Right lobe of liver (tissue), 6 donors: ENCODE measurements around the gene PPM1J. TPM values are rescaled to one million over a fixed set of nuclear protein-coding genes. Genes with fewer than 3 reads are reported as not detected.
A peak's percentile ranks its signal among the peaks of the same experiment; 100 is the strongest.
"Not testable (repeated sequence)": the region's sequence is repeated elsewhere in the genome, so short reads cannot be mapped to it uniquely, and the experiment has no call there.

Experiments used
- ATAC-seq, 4 donors: fragments of 200-7000 bp; cut with Tn5 transposase; one replicate each; pipeline ENCODE4 v1.9.1; 2020; ENCODE audit warnings: mild to moderate bottlenecking in 4 of 4, moderate library complexity in 4 of 4
- DNase-seq, 3 donors: peaks; one replicate each; pipeline ENCODE4 v3.0.0-alpha.2; 2020
- H3K27ac ChIP-seq, 3 donors: fragments of 200-600 bp; one replicate each; pipeline ENCODE4 v1.8.0; 2022
- H3K27me3 ChIP-seq, 2 donors: fragments of 200-600 bp; one replicate each; pipeline ENCODE4 v1.8.0; 2022
- H3K36me3 ChIP-seq, 4 donors: fragments of 200-600 bp; sonication (generic) in 1 of 4; one replicate each; pipeline versions ENCODE4 v1.5.1 to v1.8.0; 2017 to 2022; ENCODE audit warnings: control low read depth in 1 of 4
- H3K4me1 ChIP-seq, 4 donors: fragments of 200-600 bp; sonication (generic) in 1 of 4; one replicate each; pipeline versions ENCODE4 v1.5.1 to v1.8.0; 2017 to 2022; ENCODE audit warnings: control low read depth in 1 of 4
- H3K4me3 ChIP-seq, 3 donors: fragments of 200-600 bp; one replicate each; pipeline ENCODE4 v1.8.0; 2022
- H3K9me3 ChIP-seq, 4 donors: fragments of 200-600 bp; sonication (generic) in 1 of 4; one replicate each; pipeline versions ENCODE4 v1.5.1 to v1.8.0; 2017 to 2022; ENCODE audit warnings: control low read depth in 1 of 4
- POLR2A ChIP-seq: fragments of 450-650 bp; IDR thresholded peaks from one replicate; pipeline ENCODE4 v1.6.1; 2017; ENCODE audit warnings: antibody characterized with exemption, mild to moderate bottlenecking
- WGBS: methylation state at CpG from one replicate; pipeline ENCODE4 v1.1.6; 2018; ENCODE audit warnings: low coverage, low lambda C conversion rate; ENCODE audit not compliant: insufficient coverage; ENCODE audit errors: missing lambda C conversion rate; 5-methylcytosine and 5-hydroxymethylcytosine counted together
- intact Hi-C, 2 donors: fragments of 100-400 bp; cut with DNase I; formaldehyde crosslinking; loops; one replicate each; pipeline versions ENCODE4 v1.11.2 to v1.14.1; 2022
- total RNA-seq, 6 experiments: library from RNA; depleted of rRNA in 2 of 6; stranded (reverse); fragments of >200 nt in 2 of 6; fragmentation: NEBNext Ultra II Directional in 3 of 6; extraction: Animal tissue kit (Norgen Biotek cat#: 25700) in 3 of 6; gene quantifications; one replicate each; pipeline versions ENCODE4 v1.1.0 to v1.2.4, GENCODE V29; 2016 to 2023
- TF ChIP-seq, protein P1 (sequence below), 4 donors: fragments of 200-600 bp in 3 of 4; fragments of 450-650 bp in 1 of 4; IDR thresholded peaks; one replicate each; pipeline versions ENCODE4 v1.5.1 to v1.8.0; 2016 to 2022; ENCODE audit warnings: antibody characterized with exemption in 4 of 4, mild to moderate bottlenecking in 2 of 4
- donor health status: DM: no; HTN: yes; CAD: no.
- donor health status: DM: no; HTN: no; CAD: no.
- donor health status: DM: no; HTN: no; CAD: no.
- donor health status: DM: no; HTN: yes; CAD: no.
- donor health status: DM: no; HTN: yes; CAD: no.

The PPM1J gene
- total RNA-seq, 6 experiments from 2014 or later: 0.15 to 1.2 (median 0.40) TPM

DNA sequence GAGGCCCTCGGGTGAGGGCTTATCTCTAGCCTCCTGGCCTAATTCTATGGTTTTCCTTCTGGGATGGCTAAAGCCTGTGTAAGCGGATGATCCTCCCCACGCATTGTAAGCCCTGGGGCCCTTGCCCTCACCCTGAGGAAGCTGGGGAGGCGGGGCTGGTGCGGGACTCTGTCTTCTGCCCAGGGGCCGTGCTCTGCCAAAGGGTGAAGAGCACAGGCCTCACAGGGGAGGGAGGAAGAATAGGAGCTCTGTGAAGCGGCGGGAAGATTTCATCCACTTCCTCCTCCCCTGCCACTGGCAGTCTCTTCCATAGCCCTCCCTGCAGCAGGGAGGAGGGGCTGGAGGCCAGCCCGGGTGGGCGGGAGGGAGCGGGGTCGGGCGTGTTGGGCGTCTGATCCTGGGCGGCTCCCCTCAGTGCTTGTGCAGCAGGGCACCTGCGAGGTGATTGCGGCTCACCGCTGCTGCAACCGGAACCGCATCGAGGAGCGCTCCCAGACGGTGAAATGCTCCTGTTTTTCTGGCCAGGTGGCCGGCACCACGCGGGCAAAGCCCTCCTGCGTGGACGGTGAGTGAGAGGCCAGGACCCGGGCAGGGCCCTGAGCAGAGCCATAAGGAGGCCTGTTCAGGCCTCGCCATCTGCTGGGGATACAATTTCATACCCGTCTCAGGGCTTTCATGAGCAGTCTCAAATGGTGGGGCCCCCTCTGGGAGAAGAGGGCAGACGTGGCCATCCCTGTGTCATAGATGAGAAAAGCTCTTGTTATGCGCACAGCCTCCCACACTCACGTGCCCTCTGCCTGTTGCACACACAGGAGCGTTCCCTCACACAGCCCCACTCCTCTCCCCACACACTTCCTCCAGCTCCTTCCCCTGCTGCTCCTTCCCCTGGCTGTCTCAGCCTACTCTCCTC, 7.7 kb upstream of the PPM1J start:
- DNase-seq: no peak
- Histone ChIP-seq H3K36me3 (no peaks in the 10 kb centered on the region), H3K9me3 (no peaks in the 10 kb centered on the region), H3K27me3 (no peaks in the 10 kb centered on the region), H3K4me1 (peaks cover 0 to 6% (median 2%) of the 10 kb centered on the region in 4 donors), H3K27ac (no peak overlapping the region), H3K4me3 (no peak overlapping the region)
- intact Hi-C loops: no loop called here
- WGBS: 39% methylated on average over 7 of the region's 35 CpGs
- peak; percentile 11 to 39 (median 24) for ATAC-seq
- no peak for TF ChIP-seq POLR2A
- TF ChIP-seq, protein P1, sequence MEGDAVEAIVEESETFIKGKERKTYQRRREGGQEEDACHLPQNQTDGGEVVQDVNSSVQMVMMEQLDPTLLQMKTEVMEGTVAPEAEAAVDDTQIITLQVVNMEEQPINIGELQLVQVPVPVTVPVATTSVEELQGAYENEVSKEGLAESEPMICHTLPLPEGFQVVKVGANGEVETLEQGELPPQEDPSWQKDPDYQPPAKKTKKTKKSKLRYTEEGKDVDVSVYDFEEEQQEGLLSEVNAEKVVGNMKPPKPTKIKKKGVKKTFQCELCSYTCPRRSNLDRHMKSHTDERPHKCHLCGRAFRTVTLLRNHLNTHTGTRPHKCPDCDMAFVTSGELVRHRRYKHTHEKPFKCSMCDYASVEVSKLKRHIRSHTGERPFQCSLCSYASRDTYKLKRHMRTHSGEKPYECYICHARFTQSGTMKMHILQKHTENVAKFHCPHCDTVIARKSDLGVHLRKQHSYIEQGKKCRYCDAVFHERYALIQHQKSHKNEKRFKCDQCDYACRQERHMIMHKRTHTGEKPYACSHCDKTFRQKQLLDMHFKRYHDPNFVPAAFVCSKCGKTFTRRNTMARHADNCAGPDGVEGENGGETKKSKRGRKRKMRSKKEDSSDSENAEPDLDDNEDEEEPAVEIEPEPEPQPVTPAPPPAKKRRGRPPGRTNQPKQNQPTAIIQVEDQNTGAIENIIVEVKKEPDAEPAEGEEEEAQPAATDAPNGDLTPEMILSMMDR (IDR thresholded peaks at IDR 0.05): no peak

GRCh38 chr1:112721966-112722524, 6.9 kb upstream of the PPM1J start:
- no peaks in the 10 kb centered on the region for H3K9me3 ChIP-seq
- no peak overlapping the region for H3K27ac ChIP-seq
- intact Hi-C loops: loop anchor here in 1 of 2 donors (2.0 kb wide), 1 partner anchor 81 kb away; no protein-coding TSS in a partner anchor
- H3K4me3 ChIP-seq: no peak overlapping the region
- H3K27me3 ChIP-seq: no peaks in the 10 kb centered on the region
- peaks cover 0 to 6% (median 2%) of the 10 kb centered on the region in 4 donors for H3K4me1 ChIP-seq
- no peak for ATAC-seq
- 50% methylated on average over 3 of the region's 10 CpGs for WGBS
- DNase-seq: no peak
- H3K36me3 ChIP-seq: no peaks in the 10 kb centered on the region
- TF ChIP-seq POLR2A: no peak
- TF ChIP-seq, protein P1 (IDR thresholded peaks at IDR 0.05): no peak

DNA sequence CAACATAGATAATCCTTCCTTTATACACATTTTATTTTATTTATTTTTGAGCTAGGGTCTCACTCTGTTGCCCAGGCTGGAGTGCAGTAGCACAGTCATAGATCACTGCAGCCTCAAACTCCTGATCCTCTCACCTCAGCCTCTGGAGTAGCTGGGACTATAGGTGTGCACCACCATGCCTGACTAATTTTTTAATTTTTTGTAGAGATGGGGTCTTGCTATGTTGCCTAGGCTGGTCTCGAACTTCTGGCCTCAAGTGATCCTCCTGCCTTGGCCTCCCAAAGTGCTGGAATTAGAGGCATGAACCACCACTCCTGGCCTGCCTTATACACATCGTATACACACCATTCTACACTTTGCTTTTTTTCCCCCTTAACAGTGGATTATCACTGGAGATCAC, 6.2 kb upstream of the PPM1J start:
- H3K4me3 ChIP-seq, H3K27me3 ChIP-seq, H3K9me3 ChIP-seq, H3K36me3 ChIP-seq, ATAC-seq, H3K27ac ChIP-seq, DNase-seq, H3K4me1 ChIP-seq: not testable (repeated sequence)
- 83% methylated on average over 2 of the region's 2 CpGs for WGBS
- intact Hi-C loops: loop anchor here in 1 of 2 donors (2.0 kb wide), 1 partner anchor 82 kb away; no protein-coding TSS in a partner anchor

GRCh38 chr1:112720800-112721199, 5.7 kb upstream of the PPM1J start:
- peaks cover 0 to 11% (median 4%) of the 10 kb centered on the region in 4 donors for H3K4me1 ChIP-seq
- TF ChIP-seq POLR2A: no peak
- TF ChIP-seq, protein P1 (IDR thresholded peaks at IDR 0.05): no peak
- H3K27ac ChIP-seq: no peak overlapping the region
- 65% methylated on average over 3 of the region's 3 CpGs for WGBS
- H3K4me3 ChIP-seq: no peak overlapping the region
- intact Hi-C loops: loop anchor here in 1 of 2 donors (2.0 kb wide), 1 partner anchor 82 kb away; no protein-coding TSS in a partner anchor
- no peak for DNase-seq
- no peaks in the 10 kb centered on the region for H3K9me3 ChIP-seq
- no peaks in the 10 kb centered on the region for H3K36me3 ChIP-seq
- no peak for ATAC-seq
- H3K27me3 ChIP-seq: no peaks in the 10 kb centered on the region

DNA sequence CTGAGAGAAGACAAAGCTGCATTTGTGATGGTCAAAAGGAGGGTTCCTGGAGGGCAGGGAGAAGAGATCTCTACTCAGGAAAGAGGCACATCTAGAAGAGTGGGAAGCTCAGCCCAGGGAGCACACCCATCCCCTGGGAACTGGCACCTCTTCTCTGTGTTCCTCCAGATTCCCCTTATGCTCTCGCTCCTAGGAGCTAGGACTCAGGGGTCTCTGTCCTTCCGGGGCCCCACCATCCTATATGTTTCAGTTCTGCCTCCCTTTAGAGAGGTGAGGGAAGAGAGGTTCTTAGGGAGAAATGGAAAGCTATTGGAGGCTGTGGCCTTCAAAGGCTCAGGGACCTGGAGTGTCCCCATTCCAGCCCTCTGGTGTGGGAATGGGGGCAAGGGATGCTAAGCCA, 4.6 kb upstream of the PPM1J start:
- Histone ChIP-seq H3K9me3 (no peaks in the 10 kb centered on the region), H3K4me1 (peaks cover 0 to 13% (median 6%) of the 10 kb centered on the region in 4 donors), H3K4me3 (no peak overlapping the region), H3K36me3 (no peaks in the 10 kb centered on the region), H3K27ac (no peak overlapping the region), H3K27me3 (no peaks in the 10 kb centered on the region)
- no peak for ATAC-seq
- WGBS: 90% methylated on average over 2 of the region's 2 CpGs
- TF ChIP-seq, protein P1 (IDR thresholded peaks at IDR 0.05): no peak
- no peak for TF ChIP-seq POLR2A
- DNase-seq: no peak
- intact Hi-C loops: loop anchor here (2.0 to 5.0 kb wide), 2 partner anchors 83 kb away; no protein-coding TSS in a partner anchor
